GM19099 (cell line): ENCODE measurements around the gene AEBP1.

Source experiments
- POLR2A ChIP-seq: IDR thresholded peaks from 3 replicates; pipeline ENCODE4 v1.6.1; 2011; ENCODE audit warnings: low read depth; ENCODE audit not compliant: insufficient read length; ENCODE audit errors: extremely low read depth

Gene AEBP1

GRCh38 chr7:44063894-44064651 is 40.1 kb upstream of the AEBP1 start:
- peak; percentile 2 for TF ChIP-seq POLR2A

GRCh38 chr7:44064791-44065430 is 39.2 kb upstream of the AEBP1 start:
- no peak for TF ChIP-seq POLR2A

- TF ChIP-seq POLR2A: no peak
Measured at GRCh38 chr7:44065431-44066110, 38.6 kb upstream of the AEBP1 start, which contains the start of gene PGAM2. TSS of gene PGAM2 (minus strand) at chr7:44065567. CDS start at chr7:44065529, 38 bp downstream.

GRCh38 chr7:44066111-44066460 is 38.1 kb upstream of the AEBP1 start:
- peak; percentile 28 for TF ChIP-seq POLR2A

- TF ChIP-seq POLR2A: no peak
Measured at GRCh38 chr7:44066494-44067063, 37.6 kb upstream of the AEBP1 start.

- peak; percentile 22 for TF ChIP-seq POLR2A
Measured at GRCh38 chr7:44067064-44067951, 36.8 kb upstream of the AEBP1 start.

- TF ChIP-seq POLR2A: no peak
Measured at GRCh38 chr7:44068054-44068453, 36.1 kb upstream of the AEBP1 start.

GRCh38 chr7:44071726-44072363 is 32.3 kb upstream of the AEBP1 start:
- no peak for TF ChIP-seq POLR2A

GRCh38 chr7:44072364-44073231 is 31.5 kb upstream of the AEBP1 start:
- TF ChIP-seq POLR2A: peak; percentile 16

GRCh38 chr7:44073664-44074348 is 30.3 kb upstream of the AEBP1 start:
- TF ChIP-seq POLR2A: peak; percentile 24

GRCh38 chr7:44074349-44074695 is 29.8 kb upstream of the AEBP1 start:
- no peak for TF ChIP-seq POLR2A

- TF ChIP-seq POLR2A: no peak
Measured at GRCh38 chr7:44075296-44076075, 28.7 kb upstream of the AEBP1 start.

GRCh38 chr7:44076101-44076895 is 27.8 kb upstream of the AEBP1 start:
- TF ChIP-seq POLR2A: no peak
